Measurements from ENCODE around the gene PDHB. TPM values are rescaled to one million over a fixed set of nuclear protein-coding genes. Genes with fewer than 3 reads are reported as not detected.

PDHB gene
- total RNA-seq, 1 donor from 2014 or later, result 67.3 TPM

- ATAC-seq (ENCODE audit: low read depth) (no peak), DNase-seq (no peak)
- ChIA-PET POLR2A (no interaction called here), CTCF (interaction anchor here (1.7 kb wide), 1 partner anchor 104 kb away, joined by 3 read pairs; no protein-coding TSS in a partner anchor)
- peak overlapping the region; percentile 95 for H3K27ac Mint-ChIP-seq
- H3K27me3 Mint-ChIP-seq, result no peaks in the 10 kb centered on the region
- peaks cover 23% of the 10 kb centered on the region for H3K36me3 Mint-ChIP-seq (ENCODE audit: low read depth)
- no peaks in the 10 kb centered on the region for H3K9me3 Mint-ChIP-seq
- H3K4me3 Mint-ChIP-seq, result peak overlapping the region; percentile 28
- intact Hi-C loops (cut with micrococcal nuclease), result loop anchor here (5.0 to 10.0 kb wide), 2 partner anchors 198 to 680 kb away; partner anchors contain the start of genes ABHD6 and SLMAP
- no peak for TF ChIP-seq CTCF (IDR thresholded peaks at IDR 0.05)
- peaks cover 27% of the 10 kb centered on the region for H3K4me1 Mint-ChIP-seq
Observed at GRCh38 chr3:58434990-58435389, 1.4 kb upstream of the PDHB start.

- intact Hi-C loops (cut with micrococcal nuclease), result loop anchor here (5.0 to 10.0 kb wide), 2 partner anchors 197 to 680 kb away; partner anchors contain the start of genes ABHD6 and SLMAP
- Mint-ChIP-seq H3K4me1 (peaks cover 27% of the 10 kb centered on the region), H3K27me3 (no peaks in the 10 kb centered on the region), H3K4me3 (peak overlapping the region; percentile 95), H3K36me3 (ENCODE audit: low read depth) (peaks cover 27% of the 10 kb centered on the region), H3K27ac (peak overlapping the region; percentile 95), H3K9me3 (no peaks in the 10 kb centered on the region)
- ATAC-seq (ENCODE audit: low read depth) (no peak), DNase-seq (no peak)
- ChIA-PET CTCF (interaction anchor here (1.7 kb wide), 1 partner anchor 103 kb away, joined by 3 read pairs; no protein-coding TSS in a partner anchor), POLR2A (interaction anchor here (0.8 to 2.0 kb wide), 4 partner anchors 14 to 72 kb away, joined by 3 to 12 read pairs (median 3); partner anchors contain the start of gene KCTD6)
- TF ChIP-seq CTCF (IDR thresholded peaks at IDR 0.05), result no peak
Observed at GRCh38 chr3:58434511-58434910, 879 bp upstream of the PDHB start.

GRCh38 chr3:58434168-58434504, 504 bp upstream of the PDHB start:
- intact Hi-C loops (cut with micrococcal nuclease), result loop anchor here (5.0 to 10.0 kb wide), 2 partner anchors 197 to 679 kb away; partner anchors contain the start of genes ABHD6 and SLMAP

GRCh38 chr3:58432905-58433304, 727 bp downstream of the PDHB start:
- POLR2A ChIA-PET, result interaction anchor here (0.5 to 2.0 kb wide), 15 partner anchors 8 to 218 kb away, joined by 3 to 12 read pairs (median 3); partner anchors contain the start of genes ABHD6 and KCTD6
- Mint-ChIP-seq H3K27ac (peak overlapping the region; percentile 95), H3K4me3 (peak overlapping the region; percentile 95), H3K4me1 (peaks cover 27% of the 10 kb centered on the region), H3K9me3 (no peaks in the 10 kb centered on the region), H3K27me3 (no peaks in the 10 kb centered on the region), H3K36me3 (ENCODE audit: low read depth) (peaks cover 43% of the 10 kb centered on the region)
- CTCF ChIA-PET, result interaction anchor here (0.6 to 1.0 kb wide), 3 partner anchors 98 to 174 kb away, joined by 3 read pairs; no protein-coding TSS in a partner anchor
- intact Hi-C loops (cut with micrococcal nuclease), result loop anchor here (1.0 to 10.0 kb wide), 6 partner anchors 14 to 678 kb away; partner anchors contain the start of genes ABHD6, PXK and SLMAP
- DNase-seq (no peak), ATAC-seq (ENCODE audit: low read depth) (no peak)
- no peak for TF ChIP-seq CTCF (IDR thresholded peaks at IDR 0.05)

More at GRCh38 chr3:58434168-58434504, 504 bp upstream of the PDHB start:
- Mint-ChIP-seq H3K9me3 (no peaks in the 10 kb centered on the region), H3K27ac (peak overlapping the region; percentile 95), H3K4me1 (peaks cover 27% of the 10 kb centered on the region), H3K4me3 (peak overlapping the region; percentile 95), H3K27me3 (no peaks in the 10 kb centered on the region), H3K36me3 (ENCODE audit: low read depth) (peaks cover 31% of the 10 kb centered on the region)
- ATAC-seq (ENCODE audit: low read depth) (no peak), DNase-seq (no peak)
- ChIA-PET POLR2A (interaction anchor here (0.8 to 2.0 kb wide), 5 partner anchors 13 to 196 kb away, joined by 3 to 12 read pairs (median 3); partner anchors contain the start of genes ABHD6 and KCTD6), CTCF (interaction anchor here (1.7 kb wide), 1 partner anchor 103 kb away, joined by 3 read pairs; no protein-coding TSS in a partner anchor)
- no peak for TF ChIP-seq CTCF (IDR thresholded peaks at IDR 0.05)

- Mint-ChIP-seq H3K27me3 (no peaks in the 10 kb centered on the region), H3K9me3 (no peaks in the 10 kb centered on the region), H3K4me1 (peaks cover 25% of the 10 kb centered on the region), H3K36me3 (ENCODE audit: low read depth) (peaks cover 67% of the 10 kb centered on the region), H3K27ac (no peak overlapping the region), H3K4me3 (no peak overlapping the region)
- DNase-seq (no peak), ATAC-seq (ENCODE audit: low read depth) (no peak)
- ChIA-PET CTCF (interaction anchor here (1.0 to 2.0 kb wide), 2 partner anchors 15 to 123 kb away, joined by 6 to 8 read pairs; partner anchors contain the start of genes HTD2 and RPP14), POLR2A (interaction anchor here (1.2 to 2.0 kb wide), 3 partner anchors 45 to 96 kb away, joined by 3 to 5 read pairs (median 3); partner anchors contain the start of gene PXK)
- intact Hi-C loops (cut with micrococcal nuclease), result loop anchor here (5.0 to 10.0 kb wide), 2 partner anchors 192 to 675 kb away; partner anchors contain the start of genes ABHD6 and SLMAP
- no peak for TF ChIP-seq CTCF (IDR thresholded peaks at IDR 0.05)
Observed at GRCh38 chr3:58429657-58430056, 4.0 kb downstream of the PDHB start.

Data from activated B cell treated with CpG ODN at 0.5 μM for 24 hours (primary cell).